Prostate gland (tissue), 2 donors: ENCODE data around the gene TRAF2.

Experiments used
- POLR2A ChIP-seq: fragments of 450-650 bp; IDR thresholded peaks from one replicate; pipeline ENCODE4 v1.6.1; 2016; ENCODE audit warnings: antibody characterized with exemption, mild to moderate bottlenecking
- TF ChIP-seq, protein P1 (sequence below), 4 experiments: fragments of 200-600 bp in 2 of 4; fragments of 450-650 bp in 2 of 4; sonication (generic) in 2 of 4; IDR thresholded peaks; 1 replicate in 3 of 4; 2 replicates in 1 of 4; pipeline ENCODE4 v1.5.1; 2016 to 2019; ENCODE audit warnings: antibody characterized with exemption in 4 of 4, mild to moderate bottlenecking in 2 of 4, moderate library complexity in 2 of 4

DNA sequence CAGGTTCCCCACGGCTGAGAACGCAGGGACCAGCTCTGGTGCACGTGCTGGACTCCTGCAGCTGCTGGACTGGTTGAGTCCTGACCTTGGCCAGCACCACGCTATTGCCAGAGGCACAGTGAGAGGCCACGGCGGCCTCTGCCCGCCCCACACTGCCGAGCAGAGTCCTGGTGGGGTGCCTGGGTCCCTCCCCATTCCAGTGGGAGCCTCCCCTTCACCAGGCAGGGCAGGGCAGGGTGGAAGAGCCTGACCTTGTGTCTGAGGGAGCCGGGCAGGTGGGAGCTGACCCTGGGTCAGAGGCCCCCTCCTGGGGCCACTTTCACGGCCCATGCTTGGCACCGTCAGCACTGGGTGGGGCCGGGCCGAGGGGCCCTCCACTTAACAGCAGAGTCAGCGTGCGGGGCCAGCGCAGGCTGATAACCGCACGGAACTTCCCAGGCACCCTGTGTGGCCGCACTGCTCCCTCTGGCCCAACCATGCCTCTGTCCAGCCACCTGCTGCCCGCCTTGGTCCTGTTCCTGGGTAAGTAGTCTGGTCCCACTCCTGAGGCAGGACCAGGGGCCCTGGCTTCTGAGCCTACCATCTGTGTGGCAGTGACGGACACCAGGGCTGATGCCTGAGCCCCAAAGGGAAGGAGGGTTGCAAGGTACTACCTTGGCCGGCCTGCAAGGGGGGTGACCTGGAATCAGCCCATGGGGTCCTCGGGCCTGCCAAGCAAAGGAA, 34.2 kb upstream of the TRAF2 start, which contains the start of gene MAMDC4:
- TF ChIP-seq, protein P1, sequence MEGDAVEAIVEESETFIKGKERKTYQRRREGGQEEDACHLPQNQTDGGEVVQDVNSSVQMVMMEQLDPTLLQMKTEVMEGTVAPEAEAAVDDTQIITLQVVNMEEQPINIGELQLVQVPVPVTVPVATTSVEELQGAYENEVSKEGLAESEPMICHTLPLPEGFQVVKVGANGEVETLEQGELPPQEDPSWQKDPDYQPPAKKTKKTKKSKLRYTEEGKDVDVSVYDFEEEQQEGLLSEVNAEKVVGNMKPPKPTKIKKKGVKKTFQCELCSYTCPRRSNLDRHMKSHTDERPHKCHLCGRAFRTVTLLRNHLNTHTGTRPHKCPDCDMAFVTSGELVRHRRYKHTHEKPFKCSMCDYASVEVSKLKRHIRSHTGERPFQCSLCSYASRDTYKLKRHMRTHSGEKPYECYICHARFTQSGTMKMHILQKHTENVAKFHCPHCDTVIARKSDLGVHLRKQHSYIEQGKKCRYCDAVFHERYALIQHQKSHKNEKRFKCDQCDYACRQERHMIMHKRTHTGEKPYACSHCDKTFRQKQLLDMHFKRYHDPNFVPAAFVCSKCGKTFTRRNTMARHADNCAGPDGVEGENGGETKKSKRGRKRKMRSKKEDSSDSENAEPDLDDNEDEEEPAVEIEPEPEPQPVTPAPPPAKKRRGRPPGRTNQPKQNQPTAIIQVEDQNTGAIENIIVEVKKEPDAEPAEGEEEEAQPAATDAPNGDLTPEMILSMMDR (IDR thresholded peaks at IDR 0.05): no peak
- TF ChIP-seq POLR2A: no peak
